ENCODE measurements around the gene ARFGAP3.

Gene ARFGAP3

DNA sequence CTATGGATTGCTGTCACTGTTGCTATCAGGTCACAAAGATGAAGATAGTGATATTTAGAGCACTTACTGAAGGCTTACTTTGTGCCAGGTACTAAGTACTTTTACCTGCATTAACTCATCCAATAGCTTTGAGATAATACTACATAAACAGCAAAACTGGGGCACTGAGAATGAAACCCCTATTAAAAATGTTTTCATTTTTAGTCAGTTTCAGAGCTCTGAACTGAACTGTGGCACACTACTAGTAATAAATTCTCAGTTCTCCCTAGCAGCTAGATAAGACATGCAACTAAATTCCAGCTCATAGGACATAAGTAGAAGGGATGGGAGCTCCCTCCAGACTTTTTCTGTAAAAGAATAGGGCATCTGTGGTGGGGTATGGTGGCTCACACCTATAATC lies 24.0 kb downstream of the ARFGAP3 start:
- H3K4me3 ChIP-seq (ENCODE audit: low read depth, low read length) = no peak overlapping the region
- DNase-seq (ENCODE audit: low read depth) = no peak

DNA sequence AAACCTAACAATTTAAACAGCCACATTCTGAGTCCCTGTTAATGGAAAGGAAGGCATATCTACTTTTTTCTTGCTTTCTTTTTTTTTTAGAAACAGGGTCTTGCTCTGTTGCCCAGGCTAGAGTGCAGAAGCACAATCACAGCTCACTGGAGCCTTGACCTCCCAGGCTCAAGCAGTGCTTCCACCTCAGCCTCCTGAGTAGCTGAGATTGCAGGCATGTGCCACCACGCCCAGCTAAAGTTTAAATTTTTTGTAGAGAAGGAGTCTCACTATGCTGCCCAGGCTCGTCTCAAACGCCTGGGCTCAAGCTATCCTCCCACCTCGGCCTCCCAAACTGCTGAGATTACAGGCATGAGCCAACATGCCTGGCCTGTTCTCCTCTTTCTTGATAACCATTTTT lies 25.4 kb downstream of the ARFGAP3 start:
- no peak overlapping the region for H3K4me3 ChIP-seq (ENCODE audit: low read depth, low read length)
- DNase-seq (ENCODE audit: low read depth) = no peak

DNA sequence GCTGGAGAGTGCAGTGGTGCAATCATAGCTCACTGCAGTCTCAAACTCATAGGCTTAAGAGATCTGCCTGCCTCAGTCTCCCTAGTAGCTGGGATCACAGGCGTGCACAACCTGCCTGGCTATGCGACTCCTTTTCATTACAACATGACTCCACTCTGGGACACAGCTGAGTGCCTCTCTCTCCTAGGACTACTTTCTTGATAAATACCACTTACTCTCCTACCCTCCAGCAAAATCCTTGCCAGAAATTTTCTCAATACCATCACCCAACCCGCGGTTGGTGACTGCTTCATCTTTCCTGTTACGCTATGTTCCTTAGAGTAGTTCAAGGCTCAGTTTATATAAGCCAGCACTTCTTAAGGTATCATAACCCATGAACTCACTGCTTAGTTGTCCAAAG lies 26.9 kb downstream of the ARFGAP3 start:
- H3K4me3 ChIP-seq (ENCODE audit: low read depth, low read length) = no peak overlapping the region
- DNase-seq (ENCODE audit: low read depth) = no peak

DNA sequence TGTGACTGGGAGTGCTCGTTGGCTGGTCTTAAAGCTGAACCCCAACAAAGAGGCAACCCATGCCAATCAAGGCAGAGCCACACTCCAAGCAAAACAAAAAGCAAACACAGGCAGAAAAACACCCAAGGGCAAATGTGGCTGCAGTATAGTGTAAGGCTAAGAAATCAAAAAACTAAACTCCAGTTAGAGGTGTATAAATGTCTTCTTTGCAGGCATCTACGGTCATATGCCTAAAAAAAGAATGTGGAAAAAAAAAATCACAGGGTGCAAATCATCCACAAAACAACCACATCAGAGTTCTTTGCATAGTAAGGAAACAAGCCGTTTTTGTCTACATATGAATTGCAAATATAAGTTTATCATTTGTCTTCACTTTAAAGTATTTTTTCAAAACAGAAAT lies 27.8 kb downstream of the ARFGAP3 start:
- H3K4me3 ChIP-seq (ENCODE audit: low read depth, low read length) = no peak overlapping the region
- no peak for DNase-seq (ENCODE audit: low read depth)

DNA sequence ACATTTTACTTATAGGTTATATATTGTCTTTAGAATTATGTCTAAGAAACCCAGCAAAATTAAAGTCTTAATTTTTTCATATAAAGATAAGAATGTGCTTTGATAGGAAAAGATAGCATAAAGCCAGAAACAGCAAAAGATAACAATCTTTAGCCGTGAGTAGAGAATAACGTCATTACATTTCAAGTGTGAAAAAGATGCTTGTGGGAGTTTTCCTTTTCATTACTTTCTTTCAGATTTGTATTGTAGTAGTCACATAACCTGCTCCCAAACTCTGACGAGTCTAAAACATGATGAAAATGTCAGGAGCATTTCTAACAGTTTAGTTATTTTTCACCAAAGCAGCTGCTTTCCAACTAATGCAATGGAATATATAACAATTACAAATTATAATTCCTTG lies 31.3 kb downstream of the ARFGAP3 start:
- DNase-seq (ENCODE audit: low read depth) = no peak
- no peak overlapping the region for H3K4me3 ChIP-seq (ENCODE audit: low read depth, low read length)

DNA sequence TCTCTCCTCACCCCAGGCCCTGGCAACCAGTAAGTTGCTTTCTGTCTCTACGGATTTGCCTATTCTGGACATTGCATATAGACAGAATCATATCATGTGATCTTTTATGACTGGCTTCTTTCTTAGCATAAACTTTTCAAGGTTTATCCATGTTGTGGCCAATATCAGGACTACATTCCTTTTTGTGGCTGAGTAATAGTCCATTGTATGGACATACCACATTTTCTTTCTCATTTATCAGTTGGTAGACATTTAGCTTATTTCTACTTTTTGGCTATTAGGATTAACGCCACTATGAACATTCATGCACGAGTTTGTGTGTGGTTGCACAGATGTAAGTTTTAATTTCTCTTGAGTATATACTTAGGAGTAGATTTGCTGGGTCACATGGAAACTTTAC lies 35.7 kb downstream of the ARFGAP3 start:
- no peak for DNase-seq (ENCODE audit: low read depth)
- H3K4me3 ChIP-seq (ENCODE audit: low read depth, low read length) = no peak overlapping the region

DNA sequence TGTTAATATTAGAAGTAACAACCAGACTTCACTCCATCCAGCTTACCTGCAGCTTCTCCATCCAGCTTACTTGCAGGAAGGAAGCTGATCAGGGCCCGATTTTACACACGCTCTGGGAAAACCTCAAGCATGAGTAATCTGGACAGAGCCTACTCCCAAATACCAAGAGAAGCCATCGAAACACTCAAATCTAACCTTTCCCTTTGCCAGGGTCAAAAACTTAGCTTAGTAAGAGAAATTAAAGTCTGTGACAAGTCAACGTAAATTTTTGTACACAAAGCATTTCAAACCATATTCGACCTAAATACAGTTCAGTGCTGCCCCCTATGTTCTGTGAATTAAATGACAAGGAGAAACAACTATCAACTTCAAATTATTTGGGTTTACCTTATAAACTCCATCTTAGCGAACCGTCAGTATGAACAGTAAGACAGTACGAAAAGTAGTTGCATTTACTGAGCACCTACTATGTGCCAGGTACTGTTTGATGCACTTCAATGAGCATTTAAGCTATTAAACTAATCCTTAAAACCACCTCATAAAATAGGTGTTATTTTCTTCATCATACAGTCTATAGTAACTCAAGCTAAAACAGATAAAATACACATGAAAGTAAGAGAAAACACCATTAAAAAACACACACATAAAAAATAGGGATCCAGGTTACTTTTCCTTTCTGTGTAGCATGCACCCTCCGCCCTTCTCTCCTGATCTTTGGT lies 36.9 kb downstream of the ARFGAP3 start:
- peak; percentile 26 for DNase-seq (ENCODE audit: low read depth)
- H3K4me3 ChIP-seq (ENCODE audit: low read depth, low read length) = no peak overlapping the region

DNA sequence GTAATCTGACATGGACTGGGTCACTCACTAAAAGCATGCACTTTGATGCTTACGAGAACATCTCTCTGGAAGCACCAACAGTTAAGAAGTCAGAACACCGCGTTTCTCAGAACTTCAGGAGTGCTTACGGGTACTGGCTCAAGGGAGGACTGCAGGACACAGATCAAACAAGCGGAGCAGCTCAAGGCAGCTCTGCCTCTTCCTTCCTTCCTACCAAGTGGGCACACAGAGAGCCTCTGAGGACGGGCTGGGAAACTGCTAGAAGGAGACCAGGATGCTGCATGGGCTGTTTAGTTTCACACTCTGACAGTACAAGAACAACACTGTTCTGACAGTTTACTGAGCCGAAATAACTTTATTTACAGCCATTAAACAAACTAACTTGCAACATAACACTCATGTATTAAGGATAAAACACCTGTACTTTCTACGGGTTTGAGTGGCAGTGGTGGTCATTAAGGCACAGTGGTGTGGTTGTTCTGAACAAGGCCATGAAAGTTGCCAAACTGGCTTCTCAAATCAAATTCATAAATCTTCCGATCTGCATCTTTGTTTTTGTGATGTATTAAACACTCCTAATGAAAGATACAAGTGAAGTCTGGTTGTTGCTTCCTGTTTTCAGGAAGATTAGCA lies 37.5 kb downstream of the ARFGAP3 start:
- DNase-seq (ENCODE audit: low read depth) = no peak
- H3K4me3 ChIP-seq (ENCODE audit: low read depth, low read length) = no peak overlapping the region

DNA sequence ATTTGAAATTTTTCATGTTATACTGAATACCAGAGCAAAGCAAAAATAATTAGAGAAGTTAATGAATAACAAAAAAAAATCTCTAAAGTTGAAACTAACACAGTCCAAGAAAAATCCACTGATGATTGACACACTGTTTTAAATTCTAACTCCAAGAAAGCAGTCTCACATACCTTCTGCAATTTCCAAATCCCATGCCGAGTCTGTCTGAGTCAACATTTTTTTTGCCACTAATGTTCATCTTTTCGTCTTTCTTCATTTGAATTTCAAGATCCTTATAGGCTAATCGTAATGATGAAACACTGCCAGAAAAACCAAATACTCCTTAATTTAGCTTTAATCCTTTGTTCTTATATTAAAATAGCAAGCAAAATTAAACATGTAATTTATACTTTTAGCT lies 39.5 kb downstream of the ARFGAP3 start:
- no peak overlapping the region for H3K4me3 ChIP-seq (ENCODE audit: low read depth, low read length)
- no peak for DNase-seq (ENCODE audit: low read depth)

DNA sequence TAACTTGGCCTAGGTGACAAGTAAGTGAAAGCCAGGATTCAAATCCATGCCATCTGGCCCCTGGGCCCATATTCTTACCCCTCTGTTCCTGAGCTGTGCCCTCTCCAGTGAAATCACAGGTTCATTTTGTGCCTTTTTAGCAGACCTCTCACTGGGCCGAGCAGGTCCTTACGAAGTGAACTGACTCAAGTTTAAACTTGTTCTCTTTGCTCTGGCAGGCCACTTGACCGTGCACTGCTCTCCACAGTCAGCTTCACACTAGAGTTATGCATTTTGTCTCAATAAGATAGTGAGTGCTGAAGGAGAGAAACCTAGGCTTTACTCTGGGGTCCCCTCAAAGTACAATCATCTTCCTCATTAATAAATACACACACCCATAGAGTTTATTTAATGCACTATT lies 40.7 kb downstream of the ARFGAP3 start:
- no peak overlapping the region for H3K4me3 ChIP-seq (ENCODE audit: low read depth, low read length)
- no peak for DNase-seq (ENCODE audit: low read depth)

DNA sequence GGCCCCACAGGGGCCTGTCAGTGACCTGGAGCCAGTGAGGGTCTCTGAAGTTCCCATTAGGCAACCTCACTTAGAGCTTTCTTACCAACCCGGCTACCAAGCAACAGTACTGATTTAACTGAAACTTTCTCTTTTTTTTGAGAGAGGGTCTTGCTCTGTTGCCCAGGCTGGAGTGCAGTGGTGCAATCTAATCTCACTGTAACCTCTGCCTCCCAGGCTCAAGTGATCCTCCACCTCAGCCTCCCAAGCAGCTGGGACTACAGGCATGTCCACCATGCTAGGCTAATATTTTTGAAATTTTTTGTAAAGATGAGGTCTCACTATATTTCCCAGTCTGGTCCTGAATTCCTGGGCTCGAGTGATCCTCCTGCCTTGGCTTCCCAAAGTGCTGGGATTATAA lies 42.5 kb downstream of the ARFGAP3 start:
- DNase-seq (ENCODE audit: low read depth) = no peak

DNA sequence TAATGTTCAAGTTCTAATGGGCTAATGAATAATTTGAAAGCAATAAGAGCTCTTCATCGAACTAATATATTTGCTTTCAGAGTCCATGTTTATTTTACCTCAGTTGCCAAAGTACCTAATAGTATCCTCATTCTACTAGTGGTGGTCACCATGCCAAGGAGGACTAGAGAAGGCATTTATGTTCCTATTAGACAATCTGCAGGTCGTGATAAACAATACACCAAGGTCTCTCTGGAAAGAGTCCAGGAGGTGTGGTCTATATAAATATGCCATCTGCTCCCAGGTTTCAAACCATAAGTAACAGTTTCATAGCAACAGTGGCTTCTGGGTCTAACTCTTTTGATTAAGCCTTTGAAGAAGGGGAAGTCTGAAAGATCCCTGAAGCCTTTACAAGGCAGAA lies 42.9 kb downstream of the ARFGAP3 start:
- no peak for DNase-seq (ENCODE audit: low read depth)
- no peak overlapping the region for H3K4me3 ChIP-seq (ENCODE audit: low read depth, low read length)

More for the DNA sequence above, 42.5 kb downstream of the ARFGAP3 start:
- no peak overlapping the region for H3K4me3 ChIP-seq (ENCODE audit: low read depth, low read length)

DNA sequence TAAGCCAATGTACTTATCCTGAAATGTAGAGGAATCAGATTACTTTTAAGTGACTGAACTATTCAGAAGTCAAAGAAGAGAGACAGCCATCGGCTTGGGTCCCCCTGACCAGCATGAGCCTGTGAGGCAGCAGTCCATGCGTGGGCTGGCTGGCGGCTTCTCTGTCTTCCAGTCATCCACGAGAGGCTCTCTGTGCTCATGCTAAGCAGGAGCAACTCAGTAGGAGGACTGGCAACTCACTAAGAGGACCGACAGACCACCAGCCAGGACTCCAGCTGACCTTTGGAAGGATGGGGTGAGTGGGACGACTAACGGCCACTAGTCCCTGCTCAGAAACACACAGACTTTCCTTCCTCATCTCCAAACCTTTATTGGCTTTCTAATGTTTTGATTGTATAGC lies 43.6 kb downstream of the ARFGAP3 start:
- no peak overlapping the region for H3K4me3 ChIP-seq (ENCODE audit: low read depth, low read length)
- DNase-seq (ENCODE audit: low read depth) = no peak

DNA sequence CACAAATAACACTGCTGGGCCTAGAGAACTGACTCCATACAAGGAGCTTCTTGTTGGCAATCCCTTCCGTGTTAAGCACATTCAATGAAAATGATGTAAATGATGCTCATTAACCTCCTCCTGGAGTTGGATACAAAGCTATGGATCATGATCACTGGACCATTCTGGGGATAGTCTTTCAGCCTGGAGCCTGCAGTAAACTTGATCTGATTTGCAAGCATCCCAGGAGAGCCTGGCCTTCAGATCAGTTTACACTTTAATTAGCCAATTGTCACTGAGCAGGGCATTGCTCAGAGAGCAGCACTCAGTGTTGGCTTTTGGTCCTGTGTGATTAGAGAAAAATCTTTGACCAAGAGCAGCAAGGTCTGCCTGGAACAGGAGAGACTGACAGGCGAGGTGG lies 45.6 kb downstream of the ARFGAP3 start:
- no peak for DNase-seq (ENCODE audit: low read depth)
- H3K4me3 ChIP-seq (ENCODE audit: low read depth, low read length) = no peak overlapping the region

DNA sequence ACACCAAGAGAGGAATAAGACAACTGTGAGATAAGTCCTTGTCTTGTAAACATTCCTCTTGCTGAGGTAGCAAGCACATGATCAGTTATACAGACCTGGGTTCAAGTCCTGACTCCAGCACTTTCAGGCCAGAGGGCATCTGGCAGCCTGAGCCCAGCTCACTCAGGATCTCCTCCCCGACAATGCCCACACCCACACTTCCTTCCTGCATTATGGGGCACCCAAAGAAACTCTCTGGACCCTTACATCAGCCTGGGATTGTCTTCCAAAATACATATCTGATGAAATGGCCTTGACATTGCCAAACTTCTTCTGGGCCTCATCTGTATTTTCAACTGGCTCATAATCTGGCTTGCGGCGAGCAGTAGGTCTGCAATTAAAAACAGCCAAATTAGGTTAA lies 48.6 kb downstream of the ARFGAP3 start:
- H3K4me3 ChIP-seq (ENCODE audit: low read depth, low read length) = no peak overlapping the region
- DNase-seq (ENCODE audit: low read depth) = no peak

DNA sequence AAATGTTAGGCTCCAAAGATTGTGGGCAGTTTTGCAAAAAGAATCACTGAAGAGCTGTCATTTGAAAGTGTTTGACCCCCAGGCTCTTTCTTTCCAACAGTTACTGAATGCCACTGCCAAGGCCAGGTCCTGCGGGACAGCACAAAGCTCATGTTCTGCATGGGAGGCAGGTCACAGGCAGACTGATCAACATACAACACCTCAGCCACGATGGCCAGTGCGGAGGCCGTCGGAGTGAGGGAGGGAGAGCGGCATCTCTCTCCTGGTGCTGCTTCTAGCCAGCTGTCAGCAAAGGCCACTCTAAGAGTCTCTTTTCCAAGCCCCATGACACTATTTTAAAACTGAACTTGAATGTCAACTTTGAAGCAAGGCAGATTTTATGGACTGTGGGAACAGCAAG lies 49.9 kb downstream of the ARFGAP3 start:
- H3K4me3 ChIP-seq (ENCODE audit: low read depth, low read length) = no peak overlapping the region
- no peak for DNase-seq (ENCODE audit: low read depth)

DNA sequence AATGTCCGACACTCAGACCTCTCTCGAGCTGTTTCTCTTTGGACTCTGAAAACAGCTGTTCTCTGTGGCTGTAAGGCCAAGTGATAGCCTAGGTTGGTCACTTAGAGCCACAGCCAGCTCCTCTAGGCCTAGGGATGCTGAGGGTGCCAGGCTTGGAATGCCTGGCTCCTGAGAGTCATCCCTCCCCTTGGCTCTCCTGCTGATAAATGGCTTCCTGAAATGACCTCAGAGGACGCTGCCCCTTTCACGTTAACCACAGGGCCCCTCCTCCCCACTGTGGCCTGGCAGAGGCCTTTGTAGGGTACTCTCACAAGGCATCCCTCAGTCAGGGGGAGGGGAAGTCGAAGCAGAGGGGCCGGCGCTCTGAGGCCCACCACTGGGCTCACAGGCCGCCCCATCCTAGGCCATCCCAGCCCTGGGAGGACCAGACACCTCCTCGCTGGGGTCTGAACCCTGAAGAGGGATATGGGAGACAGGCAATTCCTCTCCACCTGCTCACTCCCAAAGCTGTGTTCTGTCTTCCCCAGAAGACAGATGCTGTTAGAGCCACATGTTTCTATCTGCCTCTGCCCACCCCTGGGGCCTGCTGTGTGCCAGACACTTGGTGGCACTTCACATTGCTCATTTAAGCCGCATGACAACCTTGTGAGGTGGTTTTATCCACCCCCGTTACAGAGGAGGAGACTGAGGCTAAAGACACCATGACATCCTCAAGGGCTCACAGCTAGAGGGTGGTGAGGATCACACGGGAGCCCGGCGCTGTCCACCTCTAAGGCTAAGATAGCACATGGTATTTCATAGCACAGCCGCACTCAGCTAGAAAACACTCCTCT lies 50.9 kb downstream of the ARFGAP3 start:
- DNase-seq (ENCODE audit: low read depth) = no peak
- no peak overlapping the region for H3K4me3 ChIP-seq (ENCODE audit: low read depth, low read length)

DNA sequence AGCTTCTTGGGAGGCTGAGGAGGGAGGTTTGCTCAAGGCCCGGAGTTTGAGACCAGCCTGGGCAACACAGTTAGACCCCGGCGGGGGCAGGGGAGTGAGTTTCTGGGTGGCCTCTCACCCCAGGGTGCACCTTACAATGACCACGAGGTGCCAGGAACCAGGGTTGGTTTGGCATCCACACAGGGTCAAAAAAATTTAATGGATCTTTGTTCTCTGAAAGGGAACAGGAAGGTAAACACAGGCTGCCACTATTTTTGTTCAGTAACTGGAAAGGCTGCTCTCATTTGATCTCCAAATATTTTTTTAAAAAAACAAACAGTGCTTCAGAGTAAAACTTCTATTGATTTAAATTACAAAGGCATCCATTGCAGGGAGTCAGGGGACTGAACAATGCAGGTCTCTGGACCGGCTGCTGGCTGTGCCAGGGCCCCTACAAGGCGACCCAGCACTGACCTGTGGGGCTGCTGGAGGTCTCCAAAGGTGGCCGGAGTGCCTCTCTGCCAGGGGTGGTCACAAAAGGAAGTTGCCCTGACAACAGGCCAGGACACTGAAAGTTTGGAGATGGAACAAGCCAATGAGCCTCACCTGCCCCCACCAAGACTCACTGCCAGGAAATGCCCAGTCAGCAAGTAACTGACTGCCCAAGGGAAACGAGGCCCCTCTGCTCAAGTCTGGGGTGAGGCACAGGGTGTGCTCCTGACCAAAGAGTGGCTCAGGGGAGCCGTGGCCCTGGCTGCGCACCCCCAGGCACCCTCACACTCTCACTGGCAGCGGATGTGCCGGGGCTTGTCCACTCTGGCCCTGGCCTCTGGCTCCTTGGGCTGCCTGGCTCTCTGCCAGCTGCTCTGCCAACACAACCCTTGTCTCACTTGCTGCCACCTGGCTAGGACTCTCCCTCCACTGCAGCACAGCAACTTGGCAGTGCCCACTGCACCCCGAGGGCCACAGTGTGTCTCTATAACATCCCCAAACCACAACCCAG lies 51.8 kb downstream of the ARFGAP3 start:
- no peak overlapping the region for H3K4me3 ChIP-seq (ENCODE audit: low read depth, low read length)
- DNase-seq (ENCODE audit: low read depth) = no peak

DNA sequence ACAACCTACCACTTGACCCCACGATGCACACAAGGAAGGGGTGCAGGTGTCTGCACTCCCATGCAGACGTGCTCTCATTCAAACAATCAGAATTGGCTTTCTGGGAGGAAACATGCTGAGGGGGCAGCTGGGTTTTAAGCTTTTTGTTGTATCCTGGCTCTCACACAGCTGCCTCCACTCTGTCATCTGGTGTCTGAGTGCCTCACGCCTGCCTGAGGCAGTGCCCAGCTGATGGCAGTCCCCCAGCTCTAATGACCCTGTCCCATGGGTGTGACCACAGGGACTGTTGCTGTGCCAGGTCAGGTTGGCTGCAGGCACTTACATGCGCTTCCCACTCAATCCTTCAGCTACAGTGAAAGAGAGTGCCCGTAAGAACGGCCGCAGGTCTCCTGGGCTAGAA lies 53.7 kb downstream of the ARFGAP3 start:
- no peak for DNase-seq (ENCODE audit: low read depth)
- no peak overlapping the region for H3K4me3 ChIP-seq (ENCODE audit: low read depth, low read length)

All from skeletal muscle cell (primary cell).